ENCODE results near the gene TBC1D4. TPM values are rescaled to one million over a fixed set of nuclear protein-coding genes. Genes with fewer than 3 reads are reported as not detected.

TBC1D4 gene
- total RNA-seq, 2 experiments from 2014 or later, result 8.0 to 10.1 TPM

DNA sequence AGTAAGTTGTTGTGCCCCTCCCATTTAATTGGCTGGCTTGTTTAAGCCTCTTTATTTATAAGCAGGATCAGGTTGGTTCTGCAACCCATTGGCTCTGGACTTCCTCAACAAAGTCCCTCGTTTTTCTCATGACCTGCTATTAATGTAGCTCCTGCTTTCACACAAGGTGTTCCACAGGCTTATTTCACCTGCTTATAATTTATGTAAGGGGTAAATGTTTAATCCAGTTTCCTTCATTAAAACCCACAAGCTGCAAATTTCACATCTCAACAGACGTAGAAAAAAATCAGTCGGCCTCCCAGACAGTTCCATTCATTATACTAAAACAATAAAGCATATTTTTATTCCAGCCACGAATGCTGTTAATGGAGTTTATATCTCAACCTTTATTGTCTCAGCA is 86.1 kb downstream of the TBC1D4 start:
- POLR2A ChIA-PET, result no interaction called here
- H3K27ac Mint-ChIP-seq, result no peak overlapping the region
- no peaks in the 10 kb centered on the region for H3K4me1 Mint-ChIP-seq
- CTCF ChIA-PET, result no interaction called here
- no peaks in the 10 kb centered on the region for H3K9me3 Mint-ChIP-seq
- peaks cover 6% of the 10 kb centered on the region for H3K27me3 Mint-ChIP-seq
- no peaks in the 10 kb centered on the region for H3K36me3 Mint-ChIP-seq (ENCODE audit: low read depth)
- no peak for DNase-seq
- no peak overlapping the region for H3K4me3 Mint-ChIP-seq

- CTCF ChIA-PET, result no interaction called here
- no peaks in the 10 kb centered on the region for H3K9me3 Mint-ChIP-seq
- H3K27me3 Mint-ChIP-seq, result peaks cover 4% of the 10 kb centered on the region
- no peak overlapping the region for H3K27ac Mint-ChIP-seq
- POLR2A ChIA-PET, result no interaction called here
- no peaks in the 10 kb centered on the region for H3K36me3 Mint-ChIP-seq (ENCODE audit: low read depth)
- no peak overlapping the region for H3K4me3 Mint-ChIP-seq
- no peak for DNase-seq
- H3K4me1 Mint-ChIP-seq, result no peaks in the 10 kb centered on the region
Observed at GRCh38 chr13:75395066-75395465, 86.9 kb downstream of the TBC1D4 start.

- Mint-ChIP-seq H3K27me3 (peaks cover 4% of the 10 kb centered on the region), H3K9me3 (no peaks in the 10 kb centered on the region), H3K4me1 (no peaks in the 10 kb centered on the region), H3K36me3 (ENCODE audit: low read depth) (no peaks in the 10 kb centered on the region), H3K4me3 (no peak overlapping the region), H3K27ac (no peak overlapping the region)
- no peak for DNase-seq
- ChIA-PET CTCF (no interaction called here), POLR2A (no interaction called here)
Observed at GRCh38 chr13:75393839-75394520, 88.0 kb downstream of the TBC1D4 start.

- no peaks in the 10 kb centered on the region for H3K9me3 Mint-ChIP-seq
- no peak overlapping the region for H3K27ac Mint-ChIP-seq
- CTCF ChIA-PET, result interaction anchor here (1.3 kb wide), 1 partner anchor 19 kb away, joined by 3 read pairs; no protein-coding TSS in a partner anchor
- no peaks in the 10 kb centered on the region for H3K36me3 Mint-ChIP-seq (ENCODE audit: low read depth)
- no peak for DNase-seq
- peaks cover 1% of the 10 kb centered on the region for H3K27me3 Mint-ChIP-seq
- POLR2A ChIA-PET, result no interaction called here
- H3K4me1 Mint-ChIP-seq, result no peaks in the 10 kb centered on the region
- no peak overlapping the region for H3K4me3 Mint-ChIP-seq
Observed at GRCh38 chr13:75391432-75392100, 90.4 kb downstream of the TBC1D4 start.

- no peak for DNase-seq
- Mint-ChIP-seq H3K4me1 (no peaks in the 10 kb centered on the region), H3K27ac (no peak overlapping the region), H3K4me3 (no peak overlapping the region), H3K36me3 (ENCODE audit: low read depth) (no peaks in the 10 kb centered on the region), H3K27me3 (peaks cover 1% of the 10 kb centered on the region), H3K9me3 (no peaks in the 10 kb centered on the region)
- POLR2A ChIA-PET, result no interaction called here
- CTCF ChIA-PET, result no interaction called here
Observed at GRCh38 chr13:75390229-75390628, 91.7 kb downstream of the TBC1D4 start.

- Mint-ChIP-seq H3K4me3 (no peak overlapping the region), H3K27me3 (peaks cover under 1% of the 10 kb centered on the region), H3K36me3 (ENCODE audit: low read depth) (no peaks in the 10 kb centered on the region), H3K9me3 (no peaks in the 10 kb centered on the region), H3K27ac (no peak overlapping the region), H3K4me1 (no peaks in the 10 kb centered on the region)
- ChIA-PET POLR2A (no interaction called here), CTCF (no interaction called here)
- no peak for DNase-seq
Observed at GRCh38 chr13:75385708-75386083, 96.3 kb downstream of the TBC1D4 start.

DNA sequence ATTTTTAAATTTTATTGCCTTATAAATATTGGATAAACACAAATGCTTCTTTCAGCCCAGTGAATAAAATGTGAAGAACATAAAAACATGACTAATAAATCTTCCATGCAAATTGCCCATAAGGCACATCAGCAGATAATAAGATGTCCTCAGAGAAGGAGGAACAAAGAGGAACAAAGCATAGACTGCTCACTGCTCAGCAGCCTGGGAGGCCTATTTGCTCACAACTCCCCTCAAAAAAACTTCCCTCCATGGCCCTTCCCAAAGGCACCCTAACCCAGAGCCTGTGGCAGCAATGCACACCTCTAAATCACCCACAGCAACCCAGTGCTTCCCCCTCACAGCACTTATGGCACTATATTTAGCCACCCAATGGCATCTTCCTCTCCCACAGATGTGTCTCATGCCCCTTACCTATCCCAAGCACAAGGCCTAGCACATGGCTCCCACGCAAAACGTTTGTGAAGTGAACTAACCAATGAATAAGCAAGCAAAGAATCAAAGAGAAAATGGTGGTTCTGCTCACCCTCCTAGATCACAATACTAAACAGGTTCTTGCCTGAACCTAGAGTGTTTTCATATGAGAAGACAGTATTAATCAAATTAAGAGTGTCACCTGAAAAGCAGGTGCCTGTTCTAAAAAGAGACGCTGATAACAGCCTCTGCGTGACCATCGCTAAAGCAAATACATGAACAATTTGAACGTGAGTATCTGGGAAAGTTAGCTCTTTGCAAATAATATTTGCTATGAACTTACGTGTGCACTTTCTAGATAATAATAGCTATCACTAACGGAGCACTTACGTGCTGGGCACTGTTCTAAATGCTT is 96.9 kb downstream of the TBC1D4 start:
- DNase-seq, result no peak
- H3K4me1 Mint-ChIP-seq, result no peaks in the 10 kb centered on the region
- ChIA-PET CTCF (no interaction called here), POLR2A (no interaction called here)
- no peak overlapping the region for H3K27ac Mint-ChIP-seq
- H3K4me3 Mint-ChIP-seq, result no peak overlapping the region
- H3K36me3 Mint-ChIP-seq (ENCODE audit: low read depth), result no peaks in the 10 kb centered on the region
- H3K9me3 Mint-ChIP-seq, result no peaks in the 10 kb centered on the region
- H3K27me3 Mint-ChIP-seq, result peaks cover 2% of the 10 kb centered on the region

GRCh38 chr13:75383064-75383715 is 98.8 kb downstream of the TBC1D4 start:
- no peaks in the 10 kb centered on the region for H3K9me3 Mint-ChIP-seq

DNA sequence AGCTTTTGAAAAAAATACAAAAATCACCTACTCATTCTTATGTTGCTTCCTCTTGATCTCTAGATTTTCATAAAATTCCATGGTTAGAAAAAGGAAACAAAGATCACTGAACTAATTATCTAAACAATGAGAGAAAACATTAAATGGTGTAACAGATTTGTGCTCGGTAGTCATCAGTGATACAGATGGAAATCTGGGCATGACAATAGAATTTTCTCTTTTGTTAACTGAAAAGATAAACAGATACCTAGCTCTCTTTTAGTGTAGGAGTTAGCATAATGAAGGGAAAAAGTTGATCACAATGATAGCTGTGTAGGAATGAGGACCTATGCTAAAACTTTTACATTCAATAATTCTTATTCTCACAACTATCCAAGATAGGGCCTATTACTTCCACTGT is 103.7 kb downstream of the TBC1D4 start:
- H3K4me3 Mint-ChIP-seq, result no peak overlapping the region
- H3K27ac Mint-ChIP-seq, result no peak overlapping the region
- no peaks in the 10 kb centered on the region for H3K36me3 Mint-ChIP-seq (ENCODE audit: low read depth)
- no peaks in the 10 kb centered on the region for H3K4me1 Mint-ChIP-seq
- DNase-seq, result no peak
- ChIA-PET POLR2A (no interaction called here), CTCF (no interaction called here)
- H3K27me3 Mint-ChIP-seq, result peaks cover 4% of the 10 kb centered on the region
- no peaks in the 10 kb centered on the region for H3K9me3 Mint-ChIP-seq

More at GRCh38 chr13:75383064-75383715, 98.8 kb downstream of the TBC1D4 start:
- CTCF ChIA-PET, result no interaction called here
- Mint-ChIP-seq H3K4me1 (no peaks in the 10 kb centered on the region), H3K27me3 (peaks cover 2% of the 10 kb centered on the region), H3K4me3 (no peak overlapping the region), H3K36me3 (ENCODE audit: low read depth) (no peaks in the 10 kb centered on the region), H3K27ac (no peak overlapping the region)
- DNase-seq, result no peak
- POLR2A ChIA-PET, result no interaction called here

- ChIA-PET POLR2A (no interaction called here), CTCF (interaction anchor here (0.6 kb wide), 1 partner anchor 1211 kb away, joined by 3 read pairs; no protein-coding TSS in a partner anchor)
- H3K36me3 Mint-ChIP-seq (ENCODE audit: low read depth), result no peaks in the 10 kb centered on the region
- no peaks in the 10 kb centered on the region for H3K4me1 Mint-ChIP-seq
- H3K27ac Mint-ChIP-seq, result no peak overlapping the region
- no peaks in the 10 kb centered on the region for H3K9me3 Mint-ChIP-seq
- peaks cover 4% of the 10 kb centered on the region for H3K27me3 Mint-ChIP-seq
- no peak for DNase-seq
- H3K4me3 Mint-ChIP-seq, result no peak overlapping the region
Observed at GRCh38 chr13:75376792-75377402, 105.1 kb downstream of the TBC1D4 start.

DNA sequence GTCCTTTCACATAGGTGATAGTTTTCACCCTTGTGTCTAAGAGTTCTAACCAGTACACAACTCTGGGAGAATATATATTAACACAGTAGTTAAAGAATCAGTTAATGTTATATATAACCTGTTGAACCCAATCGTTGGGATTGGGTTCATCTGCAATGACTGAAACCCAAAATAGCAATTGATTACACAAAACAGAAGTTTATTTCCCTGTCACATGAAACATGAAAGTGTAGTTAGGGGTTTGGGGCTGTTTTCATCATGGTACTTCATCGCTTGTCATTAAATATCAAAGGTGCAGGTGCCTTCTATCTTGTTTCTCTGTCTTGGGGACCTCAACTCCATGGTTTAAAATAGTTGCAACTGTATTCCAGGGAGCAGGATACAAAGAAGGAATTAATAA is 106.6 kb downstream of the TBC1D4 start:
- DNase-seq, result no peak
- CTCF ChIA-PET, result interaction anchor here (0.8 to 1.8 kb wide), 2 partner anchors 9 to 107 kb away, joined by 3 to 5 read pairs; partner anchors contain the start of gene TBC1D4
- Mint-ChIP-seq H3K4me1 (no peaks in the 10 kb centered on the region), H3K27me3 (peaks cover 3% of the 10 kb centered on the region), H3K4me3 (no peak overlapping the region), H3K9me3 (no peaks in the 10 kb centered on the region), H3K27ac (no peak overlapping the region), H3K36me3 (ENCODE audit: low read depth) (no peaks in the 10 kb centered on the region)
- POLR2A ChIA-PET, result no interaction called here

- no peaks in the 10 kb centered on the region for H3K9me3 Mint-ChIP-seq
- H3K27me3 Mint-ChIP-seq, result peaks cover 3% of the 10 kb centered on the region
- ChIA-PET POLR2A (no interaction called here), CTCF (no interaction called here)
- H3K36me3 Mint-ChIP-seq (ENCODE audit: low read depth), result no peaks in the 10 kb centered on the region
- DNase-seq, result no peak
- no peak overlapping the region for H3K27ac Mint-ChIP-seq
- no peak overlapping the region for H3K4me3 Mint-ChIP-seq
- H3K4me1 Mint-ChIP-seq, result no peaks in the 10 kb centered on the region
Observed at GRCh38 chr13:75373988-75374387, 108.0 kb downstream of the TBC1D4 start.

All from activated CD4-positive, alpha-beta memory T cell treated with anti-CD3 and anti-CD28 coated beads, Interleukin-2, amount 10 ng/mL, durations not matched to agents 7 days and 5 days (primary cell).